Ascending aorta (tissue), 2 donors: ENCODE results near the gene UACA. TPM values are rescaled to one million over a fixed set of nuclear protein-coding genes. Genes with fewer than 3 reads are reported as not detected.

Experiments used
- DNase-seq, 2 donors: peaks; one replicate each; pipeline ENCODE4 v3.0.0-alpha.2; 2019; ENCODE audit warnings: low spot score in 2 of 2
- H3K27ac ChIP-seq, 2 donors: fragments of 200-600 bp; sonication (generic); one replicate each; pipeline ENCODE4 v1.5.1; 2016 to 2017; ENCODE audit warnings: mild to moderate bottlenecking in 1 of 2
- H3K27me3 ChIP-seq: fragments of 200-600 bp; sonication (generic); one replicate; pipeline ENCODE4 v1.5.1; 2017
- H3K36me3 ChIP-seq, 2 donors: fragments of 200-600 bp; sonication (generic); one replicate each; pipeline ENCODE4 v1.5.1; 2016
- H3K4me1 ChIP-seq, 2 donors: fragments of 200-600 bp; sonication (generic); one replicate each; pipeline ENCODE4 v1.5.1; 2016 to 2017; ENCODE audit warnings: mild to moderate bottlenecking in 1 of 2
- H3K4me3 ChIP-seq, 2 donors: fragments of 200-600 bp; sonication (generic); one replicate each; pipeline ENCODE4 v1.5.1; 2016 to 2017; ENCODE audit warnings: mild to moderate bottlenecking in 1 of 2
- H3K9me3 ChIP-seq, 2 donors: fragments of 200-600 bp; sonication (generic); one replicate each; pipeline ENCODE4 v1.5.1; 2016
- CTCF ChIP-seq, 3 experiments: fragments of 200-600 bp in 2 of 3; fragments of 450-650 bp in 1 of 3; sonication (generic) in 2 of 3; IDR thresholded peaks; one replicate each; pipeline ENCODE4 v1.5.1; 2016 to 2019; ENCODE audit warnings: antibody characterized with exemption in 3 of 3, mild to moderate bottlenecking in 1 of 3, moderate library complexity in 1 of 3
- intact Hi-C: fragments of 100-400 bp; cut with DNase I; formaldehyde crosslinking; loops from one replicate; pipeline ENCODE4 v1.15.1; 2023
- total RNA-seq: library from RNA; depleted of rRNA; stranded (reverse); fragments of >200 nt; gene quantifications from one replicate; pipeline ENCODE4 v1.1.0, GENCODE V29; 2016

UACA gene
- total RNA-seq, 1 donor from 2014 or later: 34.0 TPM

GRCh38 chr15:70629735-70630273 is 133.6 kb downstream of the UACA start:
- intact Hi-C loops: no loop called here
- H3K27me3 ChIP-seq: no peaks in the 10 kb centered on the region
- no peak overlapping the region for H3K4me3 ChIP-seq
- H3K9me3 ChIP-seq: no peaks in the 10 kb centered on the region
- DNase-seq: no peak
- H3K36me3 ChIP-seq: no peaks in the 10 kb centered on the region
- TF ChIP-seq CTCF (IDR thresholded peaks at IDR 0.05): no peak
- no peaks in the 10 kb centered on the region for H3K4me1 ChIP-seq
- H3K27ac ChIP-seq: no peak overlapping the region

GRCh38 chr15:70628549-70628896 is 134.8 kb downstream of the UACA start:
- intact Hi-C loops: no loop called here

GRCh38 chr15:70627734-70628548 is 135.4 kb downstream of the UACA start:
- H3K27ac ChIP-seq: no peak overlapping the region
- peaks cover 0 to 10% of the 10 kb centered on the region in 2 donors for H3K9me3 ChIP-seq
- no peaks in the 10 kb centered on the region for H3K36me3 ChIP-seq
- intact Hi-C loops: no loop called here
- TF ChIP-seq CTCF (IDR thresholded peaks at IDR 0.05): no peak
- no peaks in the 10 kb centered on the region for H3K27me3 ChIP-seq
- no peak for DNase-seq
- no peak overlapping the region for H3K4me3 ChIP-seq
- no peaks in the 10 kb centered on the region for H3K4me1 ChIP-seq

More at GRCh38 chr15:70628549-70628896, 134.8 kb downstream of the UACA start:
- no peak for TF ChIP-seq CTCF (IDR thresholded peaks at IDR 0.05)
- H3K4me3 ChIP-seq: no peak overlapping the region
- no peak overlapping the region for H3K27ac ChIP-seq
- no peaks in the 10 kb centered on the region for H3K27me3 ChIP-seq
- H3K36me3 ChIP-seq: no peaks in the 10 kb centered on the region
- H3K4me1 ChIP-seq: no peaks in the 10 kb centered on the region
- DNase-seq: no peak
- peaks cover 0 to 5% of the 10 kb centered on the region in 2 donors for H3K9me3 ChIP-seq

GRCh38 chr15:70627322-70627721 is 136.0 kb downstream of the UACA start:
- Histone ChIP-seq H3K27ac (no peak overlapping the region), H3K4me1 (no peaks in the 10 kb centered on the region), H3K9me3 (peaks cover 0 to 17% of the 10 kb centered on the region in 2 donors), H3K27me3 (no peaks in the 10 kb centered on the region), H3K36me3 (no peaks in the 10 kb centered on the region), H3K4me3 (no peak overlapping the region)
- intact Hi-C loops: no loop called here
- no peak for DNase-seq
- TF ChIP-seq CTCF (IDR thresholded peaks at IDR 0.05): no peak

GRCh38 chr15:70625438-70625837 is 137.9 kb downstream of the UACA start:
- Histone ChIP-seq H3K27me3 (no peaks in the 10 kb centered on the region), H3K4me3 (no peak overlapping the region), H3K4me1 (no peaks in the 10 kb centered on the region), H3K9me3 (peaks cover 0 to 23% of the 10 kb centered on the region in 2 donors), H3K36me3 (no peaks in the 10 kb centered on the region), H3K27ac (no peak overlapping the region)
- TF ChIP-seq CTCF (IDR thresholded peaks at IDR 0.05): no peak
- DNase-seq: no peak
- intact Hi-C loops: no loop called here
